ENCODE results near the gene TSEN2. TPM values are rescaled to one million over a fixed set of nuclear protein-coding genes. Genes with fewer than 3 reads are reported as not detected.

Gene TSEN2
- total RNA-seq, 1 donor from 2014 or later = 21.3 TPM

GRCh38 chr3:12496453-12496761, 12.1 kb downstream of the TSEN2 start:
- H3K4me2 ChIP-seq = no peak overlapping the region
- H3K27me3 ChIP-seq = no peaks in the 10 kb centered on the region
- no peak overlapping the region for H3K4me3 Mint-ChIP-seq
- H3K27me3 Mint-ChIP-seq (ENCODE audit: insufficient read depth, low read depth) = no peaks in the 10 kb centered on the region
- no peaks in the 10 kb centered on the region for H3K79me2 ChIP-seq (ENCODE audit: low read depth)
- no peak overlapping the region for H3K27ac ChIP-seq
- H3K4me1 ChIP-seq = no peaks in the 10 kb centered on the region
- peaks cover 7% of the 10 kb centered on the region for H4K20me1 ChIP-seq (ENCODE audit: low read depth)
- H3K9ac ChIP-seq = no peak overlapping the region
- H3K27ac Mint-ChIP-seq = no peak overlapping the region
- no peak overlapping the region for H3K4me3 ChIP-seq
- DNase-seq (ENCODE audit: low spot score) = no peak
- no peaks in the 10 kb centered on the region for H3K4me1 Mint-ChIP-seq
- no peak for TF ChIP-seq EZH2 (IDR thresholded peaks at IDR 0.05)
- no peak for TF ChIP-seq EZH2phosphoT487 (IDR thresholded peaks at IDR 0.05)
- no peak for TF ChIP-seq CTCF (IDR thresholded peaks at IDR 0.05)
- H3K9me3 ChIP-seq (ENCODE audit: low read depth) = no peaks in the 10 kb centered on the region
- no peaks in the 10 kb centered on the region for H3K36me3 ChIP-seq
- no peaks in the 10 kb centered on the region for H3K9me3 Mint-ChIP-seq
- no peaks in the 10 kb centered on the region for H3F3A ChIP-seq (ENCODE audit: low read depth)
- peaks cover 28% of the 10 kb centered on the region for H3K36me3 Mint-ChIP-seq
- H2AFZ ChIP-seq (replicated peaks) = no peak overlapping the region

- Mint-ChIP-seq H3K36me3 (peaks cover 32% of the 10 kb centered on the region), H3K27ac (no peak overlapping the region), H3K9me3 (no peaks in the 10 kb centered on the region), H3K27me3 (ENCODE audit: insufficient read depth, low read depth) (no peaks in the 10 kb centered on the region), H3K4me1 (no peaks in the 10 kb centered on the region), H3K4me3 (no peak overlapping the region)
- Histone ChIP-seq H3F3A (ENCODE audit: low read depth) (no peaks in the 10 kb centered on the region), H3K4me2 (no peak overlapping the region), H3K4me3 (no peak overlapping the region), H2AFZ (replicated peaks) (no peak overlapping the region), H3K9ac (no peak overlapping the region), H3K4me1 (no peaks in the 10 kb centered on the region), H3K79me2 (ENCODE audit: low read depth) (no peaks in the 10 kb centered on the region), H3K27ac (no peak overlapping the region), H3K27me3 (no peaks in the 10 kb centered on the region), H3K36me3 (peaks cover 4% of the 10 kb centered on the region), H3K9me3 (ENCODE audit: low read depth) (no peaks in the 10 kb centered on the region), H4K20me1 (ENCODE audit: low read depth) (peaks cover 7% of the 10 kb centered on the region)
- no peak for DNase-seq (ENCODE audit: low spot score)
- TF ChIP-seq EZH2 (IDR thresholded peaks at IDR 0.05) (no peak), CTCF (IDR thresholded peaks at IDR 0.05) (no peak), EZH2phosphoT487 (IDR thresholded peaks at IDR 0.05) (no peak)
Observed at GRCh38 chr3:12499474-12499873, 15.2 kb downstream of the TSEN2 start.

- Histone ChIP-seq H3K27me3 (no peaks in the 10 kb centered on the region), H2AFZ (replicated peaks) (no peak overlapping the region), H3K27ac (no peak overlapping the region), H3F3A (ENCODE audit: low read depth) (no peaks in the 10 kb centered on the region), H3K9me3 (ENCODE audit: low read depth) (no peaks in the 10 kb centered on the region), H3K4me3 (no peak overlapping the region), H3K79me2 (ENCODE audit: low read depth) (no peaks in the 10 kb centered on the region), H4K20me1 (ENCODE audit: low read depth) (no peaks in the 10 kb centered on the region), H3K9ac (no peak overlapping the region), H3K4me1 (no peaks in the 10 kb centered on the region), H3K4me2 (no peak overlapping the region), H3K36me3 (peaks cover 4% of the 10 kb centered on the region)
- no peak overlapping the region for H3K27ac Mint-ChIP-seq
- no peaks in the 10 kb centered on the region for H3K4me1 Mint-ChIP-seq
- no peaks in the 10 kb centered on the region for H3K9me3 Mint-ChIP-seq
- TF ChIP-seq EZH2 (IDR thresholded peaks at IDR 0.05) = no peak
- TF ChIP-seq CTCF (IDR thresholded peaks at IDR 0.05) = no peak
- no peak for TF ChIP-seq EZH2phosphoT487 (IDR thresholded peaks at IDR 0.05)
- no peak overlapping the region for H3K4me3 Mint-ChIP-seq
- peaks cover 37% of the 10 kb centered on the region for H3K36me3 Mint-ChIP-seq
- no peaks in the 10 kb centered on the region for H3K27me3 Mint-ChIP-seq (ENCODE audit: insufficient read depth, low read depth)
- no peak for DNase-seq (ENCODE audit: low spot score)
Observed at GRCh38 chr3:12501360-12502020, 17.2 kb downstream of the TSEN2 start.
